CD4-positive, alpha-beta T cell treated with Interleukin-17A for 4 hours (primary cell): ENCODE data around the gene IPMK.

Experiments
- DNase-seq: peaks from one replicate; pipeline ENCODE4 v3.0.0-alpha.2; 2020; ENCODE audit warnings: mixed read lengths

IPMK gene

DNA sequence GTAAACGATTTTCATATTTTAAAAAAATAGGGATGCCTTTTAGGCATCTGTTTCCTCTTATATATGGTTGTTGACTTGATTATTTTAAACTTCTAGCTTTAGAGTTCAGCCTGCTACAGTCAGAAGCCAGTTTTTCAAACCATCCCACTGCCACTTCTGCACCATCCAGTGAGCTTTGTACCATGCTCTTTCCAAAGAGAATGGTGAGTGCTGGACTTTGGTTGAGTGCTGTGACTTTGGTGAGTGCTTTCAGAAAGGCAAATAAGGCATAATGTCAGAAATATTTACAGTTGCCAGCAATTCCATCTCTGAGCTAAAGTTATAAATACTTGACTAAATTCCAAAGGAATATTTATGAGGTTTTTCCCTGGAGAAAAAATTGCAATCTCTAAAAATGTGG lies 117.4 kb downstream of the IPMK start:
- no peak for DNase-seq

DNA sequence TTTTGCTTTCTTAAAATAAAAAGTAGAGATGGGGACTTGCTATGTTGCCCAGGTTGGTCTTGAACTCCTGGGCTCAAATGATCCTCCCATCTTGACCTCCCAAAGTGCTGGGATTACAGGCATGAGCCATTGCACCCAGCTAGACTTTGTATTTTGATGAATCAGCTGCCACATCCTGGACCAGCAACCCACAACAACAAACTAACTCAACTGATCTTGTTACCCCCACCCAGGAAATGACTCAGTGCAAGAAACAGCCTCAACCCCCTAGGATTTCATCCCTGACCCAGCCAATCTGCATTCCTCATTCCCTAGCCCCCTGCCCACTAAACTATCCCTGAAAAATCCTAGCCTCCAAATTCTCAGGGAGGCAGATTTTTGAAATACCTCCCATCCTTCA lies 123.8 kb downstream of the IPMK start:
- no peak for DNase-seq
